CD4-positive, alpha-beta T cell (primary cell): ENCODE data around the gene BTBD1. TPM values are rescaled to one million over a fixed set of nuclear protein-coding genes. Genes with fewer than 3 reads are reported as not detected.

Experiments
- ATAC-seq: fragments of 200-7000 bp; cut with Tn5 transposase; one replicate; pipeline ENCODE4 v1.10.0; 2022; ENCODE audit warnings: mild to moderate bottlenecking; ENCODE audit not compliant: poor library complexity
- CTCF ChIA-PET: fragments of 350-600 bp; sonication (Branson Sonifier 250); formaldehyde crosslinking; loops from one replicate; lab custom pipeline; 2021; ENCODE audit warnings: antibody characterized with exemption, inconsistent platforms; lab: Charles Lee
- POLR2A ChIA-PET: fragments of 350-600 bp; sonication (Branson Sonifier 250); formaldehyde crosslinking; loops from one replicate; lab custom pipeline; 2021; ENCODE audit warnings: antibody characterized with exemption, inconsistent platforms; lab: Charles Lee
- DNase-seq, 14 experiments: peaks; one replicate each; pipeline ENCODE4 v3.0.0-alpha.2; 2013 to 2020; ENCODE audit warnings: mixed read lengths in 2 of 14
- H3K27ac ChIP-seq, 2 donors: one replicate each; pipeline versions ENCODE4 v1.5.1 to v1.7.0; 2013; ENCODE audit warnings: low read length in 2 of 2, low read depth in 1 of 2, mild to moderate bottlenecking in 1 of 2
- H3K27me3 ChIP-seq, 2 experiments: 1 replicate in 1 of 2; 2 replicates in 1 of 2; pipeline versions ENCODE4 v1.6.1 to v1.7.0; 2013; ENCODE audit warnings: low read length in 2 of 2, control low read depth in 1 of 2, mild to moderate bottlenecking in 1 of 2, moderate library complexity in 1 of 2; ENCODE audit not compliant: insufficient read depth in 2 of 2, control insufficient read depth in 1 of 2
- H3K36me3 ChIP-seq: one replicate; pipeline ENCODE4 v1.6.1; 2013; ENCODE audit warnings: low read length, control low read depth; ENCODE audit not compliant: insufficient read depth
- H3K4me1 ChIP-seq: one replicate; pipeline ENCODE4 v1.6.1; 2013; ENCODE audit warnings: low read length, control low read depth; ENCODE audit not compliant: insufficient read depth
- H3K4me3 ChIP-seq: one replicate; pipeline ENCODE4 v1.5.1; 2013; ENCODE audit warnings: mild to moderate bottlenecking, low read length, moderate library complexity
- H3K9me3 ChIP-seq, 2 experiments: 1 replicate in 1 of 2; 2 replicates in 1 of 2; pipeline versions ENCODE4 v1.6.1 to v1.7.0; 2013; ENCODE audit warnings: low read length in 2 of 2, mild to moderate bottlenecking in 2 of 2, control low read depth in 1 of 2, moderate library complexity in 1 of 2; ENCODE audit not compliant: control insufficient read depth in 1 of 2, insufficient read depth in 1 of 2
- H3K27ac Mint-ChIP-seq: one replicate; pipeline ENCODE4 v1.8.0; 2020; ENCODE audit warnings: mixed read lengths
- H3K27me3 Mint-ChIP-seq: one replicate; pipeline ENCODE4 v1.8.0; 2021; ENCODE audit warnings: mixed read lengths
- H3K36me3 Mint-ChIP-seq: one replicate; pipeline ENCODE4 v1.8.0; 2021; ENCODE audit warnings: low read depth, mixed read lengths
- H3K4me1 Mint-ChIP-seq: one replicate; pipeline ENCODE4 v1.8.0; 2021; ENCODE audit warnings: low read depth, mixed read lengths
- H3K4me3 Mint-ChIP-seq: one replicate; pipeline ENCODE4 v1.8.0; 2020; ENCODE audit warnings: mild to moderate bottlenecking, mixed read lengths
- H3K9me3 Mint-ChIP-seq: one replicate; pipeline ENCODE4 v1.8.0; 2020; ENCODE audit warnings: mixed read lengths
- intact Hi-C, 2 experiments: fragments of 100-400 bp; cut with DNase I in 1 of 2; cut with micrococcal nuclease in 1 of 2; formaldehyde crosslinking; loops; one replicate each; pipeline versions ENCODE4 v1.15.1 to v1.9.0; 2023 to 2025; cut with DNase I, micrococcal nuclease
- total RNA-seq, 174 experiments: library from RNA in 2 of 174; stranded (reverse) in 2 of 174; gene quantifications; one replicate each; pipeline ENCODE4 v1.2.3 and lab custom pipeline; 2021 to 2026
- TF ChIP-seq, protein P1 (sequence below): fragments of 200-600 bp; IDR thresholded peaks from one replicate; pipeline ENCODE4 v1.8.0; 2022; ENCODE audit warnings: antibody characterized with exemption, mild to moderate bottlenecking

Gene BTBD1
- total RNA-seq, 2 experiments from 2014 or later = 26.3 to 27.5 TPM

DNA sequence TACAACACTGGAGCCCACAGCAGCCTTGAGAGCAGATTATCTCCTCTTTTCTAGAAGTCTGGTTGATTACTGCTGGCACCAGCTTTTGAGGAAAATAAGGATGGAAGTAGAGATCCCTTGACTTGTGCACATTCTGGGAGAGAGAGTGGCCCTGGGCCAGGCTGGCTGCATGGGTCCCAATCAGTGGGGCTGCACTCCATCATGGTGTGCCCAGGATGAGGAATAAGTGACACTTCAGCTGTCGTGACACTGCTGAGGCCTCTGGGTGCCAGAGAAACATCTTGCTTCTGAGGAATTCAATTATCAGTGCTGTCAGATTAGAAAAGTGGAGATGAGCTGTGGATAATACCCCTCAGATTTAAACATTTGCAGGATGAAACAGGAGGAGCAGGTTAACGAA, 72.0 kb downstream of the BTBD1 start:
- no peak overlapping the region for H3K4me3 ChIP-seq
- no peak overlapping the region for H3K27ac ChIP-seq
- Mint-ChIP-seq H3K4me3 (no peak overlapping the region), H3K36me3 (peaks cover 11% of the 10 kb centered on the region), H3K27ac (no peak overlapping the region), H3K27me3 (no peaks in the 10 kb centered on the region), H3K4me1 (peaks cover 8% of the 10 kb centered on the region), H3K9me3 (no peaks in the 10 kb centered on the region)
- no peaks in the 10 kb centered on the region for H3K9me3 ChIP-seq
- H3K4me1 ChIP-seq = peaks cover 5% of the 10 kb centered on the region
- peaks cover 12% of the 10 kb centered on the region for H3K36me3 ChIP-seq
- DNase-seq (no peak), ATAC-seq (no peak)
- no peaks in the 10 kb centered on the region for H3K27me3 ChIP-seq
- ChIA-PET CTCF (no interaction called here), POLR2A (interaction anchor here (0.6 kb wide), 1 partner anchor 71 kb away, joined by 4 read pairs; no protein-coding TSS in a partner anchor)
- TF ChIP-seq, protein P1, sequence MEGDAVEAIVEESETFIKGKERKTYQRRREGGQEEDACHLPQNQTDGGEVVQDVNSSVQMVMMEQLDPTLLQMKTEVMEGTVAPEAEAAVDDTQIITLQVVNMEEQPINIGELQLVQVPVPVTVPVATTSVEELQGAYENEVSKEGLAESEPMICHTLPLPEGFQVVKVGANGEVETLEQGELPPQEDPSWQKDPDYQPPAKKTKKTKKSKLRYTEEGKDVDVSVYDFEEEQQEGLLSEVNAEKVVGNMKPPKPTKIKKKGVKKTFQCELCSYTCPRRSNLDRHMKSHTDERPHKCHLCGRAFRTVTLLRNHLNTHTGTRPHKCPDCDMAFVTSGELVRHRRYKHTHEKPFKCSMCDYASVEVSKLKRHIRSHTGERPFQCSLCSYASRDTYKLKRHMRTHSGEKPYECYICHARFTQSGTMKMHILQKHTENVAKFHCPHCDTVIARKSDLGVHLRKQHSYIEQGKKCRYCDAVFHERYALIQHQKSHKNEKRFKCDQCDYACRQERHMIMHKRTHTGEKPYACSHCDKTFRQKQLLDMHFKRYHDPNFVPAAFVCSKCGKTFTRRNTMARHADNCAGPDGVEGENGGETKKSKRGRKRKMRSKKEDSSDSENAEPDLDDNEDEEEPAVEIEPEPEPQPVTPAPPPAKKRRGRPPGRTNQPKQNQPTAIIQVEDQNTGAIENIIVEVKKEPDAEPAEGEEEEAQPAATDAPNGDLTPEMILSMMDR = no peak
- intact Hi-C loops = no loop called here

- H3K27ac Mint-ChIP-seq = no peak overlapping the region
- H3K27me3 Mint-ChIP-seq = no peaks in the 10 kb centered on the region
- no peaks in the 10 kb centered on the region for H3K27me3 ChIP-seq
- no peak overlapping the region for H3K4me3 Mint-ChIP-seq
- no peak overlapping the region for H3K4me3 ChIP-seq
- no peaks in the 10 kb centered on the region for H3K4me1 ChIP-seq
- H3K36me3 ChIP-seq = peaks cover 24% of the 10 kb centered on the region
- H3K9me3 ChIP-seq = no peaks in the 10 kb centered on the region
- H3K27ac ChIP-seq = no peak overlapping the region
- POLR2A ChIA-PET = interaction anchor here (1.1 kb wide), 2 partner anchors 11 to 284 kb away, joined by 3 read pairs; no protein-coding TSS in a partner anchor
- no peaks in the 10 kb centered on the region for H3K9me3 Mint-ChIP-seq
- ATAC-seq (no peak), DNase-seq (no peak)
- intact Hi-C loops = no loop called here
- TF ChIP-seq, protein P1 = no peak
- peaks cover 28% of the 10 kb centered on the region for H3K36me3 Mint-ChIP-seq
- H3K4me1 Mint-ChIP-seq = no peaks in the 10 kb centered on the region
- CTCF ChIA-PET = no interaction called here
Measured at GRCh38 chr15:82993144-82993543, 73.9 kb downstream of the BTBD1 start.

GRCh38 chr15:82992436-82992998, 74.5 kb downstream of the BTBD1 start:
- Mint-ChIP-seq H3K27ac (no peak overlapping the region), H3K27me3 (no peaks in the 10 kb centered on the region), H3K9me3 (no peaks in the 10 kb centered on the region), H3K4me3 (no peak overlapping the region), H3K4me1 (peaks cover under 1% of the 10 kb centered on the region), H3K36me3 (peaks cover 29% of the 10 kb centered on the region)
- Histone ChIP-seq H3K27me3 (no peaks in the 10 kb centered on the region), H3K4me3 (no peak overlapping the region), H3K36me3 (peaks cover 24% of the 10 kb centered on the region), H3K4me1 (no peaks in the 10 kb centered on the region), H3K27ac (no peak overlapping the region), H3K9me3 (no peaks in the 10 kb centered on the region)
- POLR2A ChIA-PET = interaction anchor here (1.1 kb wide), 2 partner anchors 11 to 284 kb away, joined by 3 read pairs; no protein-coding TSS in a partner anchor
- CTCF ChIA-PET = no interaction called here
- DNase-seq = no peak
- intact Hi-C loops = no loop called here
- no peak for ATAC-seq
- TF ChIP-seq, protein P1 = no peak
